GM18909 (cell line): Measurements from ENCODE around the gene TTC32.
"Not testable (repeated sequence)": the region's sequence is repeated elsewhere in the genome, so short reads cannot be mapped to it uniquely, and the experiment has no call there.

ENCODE experiments used
- ATAC-seq: cut with Tn5 transposase; IDR thresholded peaks from one replicate; pipeline ENCODE4 v1.9.1; 2021; ENCODE audit warnings: mild to moderate bottlenecking; ENCODE audit not compliant: unreplicated experiment, poor library complexity

TTC32 gene

GRCh38 chr2:19901442-19902215, at the start of gene TTC32:
TSS of gene TTC32 (minus strand) at chr2:19901983. CDS start at chr2:19901854, 129 bp downstream.
- ATAC-seq = peak; percentile 90

GRCh38 chr2:19949071-19949470, 47.3 kb upstream of the TTC32 start:
- no peak for ATAC-seq

DNA sequence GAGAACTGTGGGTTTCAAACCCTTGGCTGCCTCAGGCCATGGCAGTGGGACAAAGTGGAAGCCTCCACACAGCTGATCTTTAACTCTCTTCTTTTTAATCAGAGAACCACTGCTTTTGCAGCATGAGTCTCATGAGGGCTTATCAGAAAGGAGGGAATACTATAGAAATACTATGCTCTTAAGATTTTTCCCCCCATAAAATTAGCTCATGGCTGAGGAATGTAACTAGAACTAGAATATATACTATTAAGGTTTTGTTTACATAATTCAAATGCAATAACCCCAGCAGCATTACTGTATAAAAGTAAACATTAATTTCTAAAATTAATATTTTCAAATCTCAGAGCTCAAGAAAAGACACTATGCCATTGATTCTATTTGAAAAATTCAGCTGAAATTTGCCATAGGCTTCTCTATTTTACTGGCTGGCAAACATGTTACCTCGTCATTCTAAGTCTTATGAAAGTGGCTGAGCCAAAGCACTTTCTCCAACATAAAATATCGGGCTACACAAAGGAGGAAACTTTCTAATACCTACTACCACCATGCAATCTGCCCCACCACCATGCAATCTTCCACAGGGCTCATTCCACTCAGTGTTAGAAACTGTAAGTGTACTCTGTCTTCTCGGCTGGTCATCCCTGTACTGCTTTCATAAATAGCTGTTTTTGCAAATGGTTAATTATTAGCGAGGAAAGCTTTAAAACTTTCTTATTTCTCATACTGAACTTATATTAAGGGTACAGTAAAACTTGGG, 45.6 kb upstream of the TTC32 start:
- ATAC-seq = no peak

DNA sequence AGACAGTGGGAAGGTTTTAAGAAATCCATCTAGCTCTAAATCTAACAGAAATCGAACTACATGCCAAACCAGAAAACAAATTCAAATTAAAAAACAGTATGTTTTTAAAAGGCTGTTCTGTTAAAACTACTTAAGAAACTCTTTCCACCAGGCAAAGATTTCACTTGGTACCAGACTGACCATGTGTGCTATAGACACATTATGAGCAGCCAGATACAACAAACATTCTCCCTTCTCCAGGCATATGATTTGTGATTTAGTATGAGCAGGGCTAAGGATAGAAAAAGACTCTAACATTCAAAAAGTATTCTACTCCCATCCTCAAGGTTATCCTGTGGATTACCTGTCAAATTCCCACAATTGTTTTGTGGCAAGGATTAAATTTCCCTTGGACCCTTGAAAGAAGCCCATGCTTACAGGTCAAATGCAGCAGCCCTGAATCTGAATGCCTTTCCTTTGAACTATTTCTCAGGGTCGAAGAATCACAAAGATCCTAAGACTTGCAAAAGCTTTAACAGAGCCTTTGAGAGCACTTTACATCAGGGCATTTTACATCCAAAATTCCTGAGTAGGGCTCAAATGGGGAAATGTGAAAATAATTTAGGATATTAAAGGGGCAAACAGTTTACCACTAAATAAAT, 42.5 kb upstream of the TTC32 start:
- no peak for ATAC-seq

DNA sequence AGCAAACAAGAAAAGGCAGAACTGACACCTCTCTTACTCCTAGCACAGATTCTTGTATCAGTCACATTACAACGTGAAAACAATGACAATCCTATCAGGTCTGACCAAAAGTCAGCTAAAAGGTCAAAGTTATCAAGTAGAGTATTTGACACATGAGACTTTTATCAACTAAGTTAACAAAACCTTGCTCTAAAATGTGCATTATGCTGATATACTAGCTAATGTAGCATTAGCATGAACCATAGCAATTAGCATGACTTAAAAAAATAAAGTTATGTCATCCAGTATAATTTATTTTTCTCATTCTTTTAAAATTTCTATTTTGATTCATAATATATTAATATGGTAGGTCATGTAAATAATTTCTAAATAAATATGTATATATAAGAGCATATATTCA, 41.4 kb upstream of the TTC32 start:
- no peak for ATAC-seq

- no peak for ATAC-seq
These were observed 40.4 kb upstream of the TTC32 start for GRCh38 chr2:19942199-19942598.

GRCh38 chr2:19937004-19937403, 35.2 kb upstream of the TTC32 start:
- ATAC-seq = no peak

DNA sequence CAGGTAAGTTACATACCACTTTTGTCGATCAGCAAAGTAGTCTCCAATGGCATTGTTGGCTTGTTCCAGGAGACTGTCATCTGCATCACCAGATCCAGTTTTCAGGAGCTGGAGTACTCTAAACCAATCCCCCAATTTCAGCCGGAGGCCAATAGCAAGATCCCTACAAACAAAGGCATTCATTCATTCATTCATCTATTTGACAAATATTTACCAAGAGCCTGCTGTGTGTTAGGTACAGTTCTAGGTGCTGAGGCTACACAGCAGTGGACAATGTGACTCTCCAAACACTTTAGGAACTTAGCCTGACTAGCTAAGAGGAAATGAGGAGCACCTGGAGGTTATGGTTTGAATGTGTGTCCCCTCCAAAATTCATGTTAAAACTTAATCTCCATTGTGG, 34.4 kb upstream of the TTC32 start:
- ATAC-seq = no peak

DNA sequence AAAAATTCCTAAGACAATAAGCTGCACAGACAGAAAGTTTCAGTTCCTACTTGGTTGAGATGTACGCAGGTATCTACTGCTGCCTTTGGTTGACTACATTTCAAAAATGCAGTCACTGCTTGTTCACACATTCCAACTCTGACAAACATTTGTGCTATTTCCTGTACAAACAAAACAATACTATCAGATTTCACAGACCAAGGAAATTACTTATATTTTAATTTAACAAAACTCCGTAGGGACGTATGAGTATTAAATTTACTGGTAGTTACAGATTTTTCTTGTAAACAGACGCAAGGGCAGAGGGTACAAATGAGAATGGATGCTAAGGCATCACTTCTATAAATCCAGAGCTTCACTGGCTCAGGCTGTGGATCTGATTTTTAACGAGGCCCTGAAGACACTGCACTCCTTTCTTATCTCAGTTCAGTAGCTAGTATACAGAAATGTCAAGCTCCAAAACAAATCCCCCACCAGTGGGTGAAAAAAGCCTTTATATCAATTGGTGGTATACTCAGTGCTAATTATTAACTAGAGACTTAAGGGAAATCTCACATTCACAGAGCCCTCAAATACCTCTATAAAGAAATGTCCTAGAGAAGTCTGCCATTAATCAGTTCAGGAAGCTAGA, 31.7 kb upstream of the TTC32 start:
- peak; percentile 79 for ATAC-seq

DNA sequence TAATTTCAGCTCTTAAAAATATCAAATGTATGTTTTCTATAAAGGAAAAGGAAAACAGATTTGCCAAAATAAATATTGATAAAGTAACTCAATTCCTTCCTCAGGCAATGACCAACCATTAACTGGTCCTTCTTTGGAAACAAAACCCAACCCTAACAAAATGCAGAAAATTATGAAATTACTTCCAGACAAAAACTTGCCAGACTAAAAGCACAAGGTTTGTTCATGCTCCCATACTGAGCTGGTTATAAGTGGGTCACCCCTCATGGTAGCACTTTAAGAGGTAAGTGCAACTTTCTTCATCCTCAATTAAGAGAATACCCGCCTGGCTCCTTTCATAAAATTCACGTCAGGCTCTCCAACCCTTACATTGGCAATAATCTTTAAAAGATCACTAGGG, 31.1 kb upstream of the TTC32 start:
- peak; percentile 30 for ATAC-seq

- ATAC-seq = no peak
These were observed 27.4 kb upstream of the TTC32 start for GRCh38 chr2:19929226-19929625.

GRCh38 chr2:19927816-19928215, 26.0 kb upstream of the TTC32 start:
- not testable (repeated sequence) for ATAC-seq

GRCh38 chr2:19924526-19924925, 22.7 kb upstream of the TTC32 start:
- ATAC-seq = not testable (repeated sequence)

DNA sequence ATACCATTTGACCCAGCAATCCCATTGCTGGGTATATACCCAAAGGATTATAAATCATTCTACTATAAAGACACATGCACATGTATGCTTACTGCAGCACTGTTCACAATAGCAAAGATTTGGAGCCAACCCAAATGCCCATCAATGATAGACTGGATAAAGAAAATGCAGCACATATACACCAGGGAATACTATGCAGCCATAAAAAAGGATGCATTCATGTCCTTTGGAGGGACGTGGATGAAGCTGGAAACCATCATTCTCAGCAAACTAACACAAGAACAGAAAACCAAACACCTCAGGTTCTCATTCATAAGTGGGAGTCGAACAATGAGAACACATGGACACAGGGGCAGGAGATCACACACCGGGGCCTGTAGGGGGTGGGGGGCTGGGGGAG, 20.4 kb upstream of the TTC32 start:
- not testable (repeated sequence) for ATAC-seq

GRCh38 chr2:19916385-19916950, 14.7 kb upstream of the TTC32 start:
- no peak for ATAC-seq

DNA sequence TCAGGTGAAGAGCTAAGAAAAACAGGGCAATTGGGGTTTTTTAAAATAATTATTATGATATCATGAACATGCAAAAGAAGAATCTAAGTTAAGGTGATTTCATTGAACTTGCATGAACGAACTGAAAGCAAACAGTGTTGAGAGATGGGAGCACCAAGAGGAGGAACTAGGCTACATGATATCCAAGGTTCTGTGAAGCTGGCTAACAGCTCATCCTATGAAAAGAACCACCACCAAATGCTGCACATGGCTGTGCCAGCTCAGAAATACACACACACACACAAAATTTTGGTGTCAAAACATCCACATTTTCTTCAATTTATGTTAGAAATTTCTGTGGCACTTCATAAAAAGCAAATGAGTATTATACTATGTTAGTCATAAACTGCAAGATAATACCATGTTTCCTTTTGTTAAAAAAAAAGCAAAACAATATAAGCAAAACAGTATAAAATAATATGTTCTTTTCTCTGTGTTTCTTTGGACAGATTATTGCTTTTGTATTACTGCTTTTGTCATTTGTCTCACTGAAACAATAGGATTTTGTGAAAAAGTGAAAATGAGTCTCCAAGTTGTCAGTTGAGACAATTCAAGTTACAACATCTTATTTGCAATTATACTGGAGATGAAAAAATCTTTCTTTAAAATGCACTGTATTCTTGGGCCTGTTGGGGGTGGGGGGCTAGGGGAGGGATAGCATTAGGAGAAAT, 12.6 kb upstream of the TTC32 start:
- ATAC-seq = no peak

DNA sequence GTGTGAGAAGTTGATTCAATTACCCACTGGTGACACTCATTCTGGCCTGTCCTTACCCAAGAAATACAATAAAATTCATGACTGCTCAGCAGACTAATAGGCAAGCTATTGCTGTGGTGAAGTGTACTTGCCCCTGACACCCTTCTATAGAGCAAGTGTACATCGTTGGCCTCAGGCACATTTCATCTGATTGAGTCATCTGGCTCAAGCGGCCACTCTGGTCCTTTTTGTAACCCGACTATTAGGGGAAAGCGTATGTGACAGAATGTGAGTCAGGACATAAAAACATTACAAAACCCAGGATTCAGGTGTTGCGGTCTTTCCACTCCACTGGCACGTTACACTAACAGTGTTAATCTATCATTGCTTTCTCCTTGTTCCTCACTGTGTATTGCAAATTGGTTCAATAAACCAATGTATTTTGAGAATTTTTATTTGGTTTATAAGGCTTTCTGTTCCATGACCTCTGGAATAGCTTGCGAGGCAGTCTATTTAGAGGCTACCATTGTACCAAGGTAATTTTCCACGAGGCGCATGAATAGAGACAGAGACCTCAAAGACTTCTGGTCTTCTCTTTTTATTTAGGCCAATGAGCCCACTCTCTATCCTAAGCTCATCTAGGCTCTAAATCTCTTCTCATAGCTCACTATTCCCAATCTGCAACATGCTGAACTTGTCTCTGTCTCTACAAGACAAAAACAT, 10.2 kb upstream of the TTC32 start:
- ATAC-seq = no peak

DNA sequence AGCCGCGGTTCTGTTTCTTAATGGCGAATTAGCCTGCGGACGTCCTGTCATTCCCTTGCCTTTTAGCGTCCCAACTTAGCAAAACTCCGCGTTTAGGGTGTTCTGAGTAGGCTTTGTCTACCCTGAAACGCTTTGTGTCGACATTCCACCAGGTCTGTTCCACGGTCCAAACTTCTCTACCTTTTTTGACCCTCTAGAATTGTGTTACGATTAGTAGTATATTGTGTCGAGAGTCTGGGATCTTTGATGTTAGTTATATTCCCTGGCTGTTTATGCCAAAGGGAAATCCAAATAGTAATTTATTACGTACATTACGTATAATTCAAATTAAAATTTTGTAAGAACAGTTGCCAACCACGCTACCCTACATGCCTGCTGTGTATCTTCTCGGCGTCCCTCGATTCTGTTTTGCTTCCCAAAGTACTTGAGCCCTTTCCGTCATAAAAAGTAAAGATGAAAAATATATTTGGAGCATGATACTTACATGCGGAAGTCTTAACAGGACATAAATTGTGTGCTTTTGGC, 495 bp upstream of the TTC32 start:
- ATAC-seq = no peak

GRCh38 chr2:19900931-19901441, 797 bp downstream of the TTC32 start:
- peak; percentile 4 for ATAC-seq
